NCI-H2029 (cell line): ENCODE data around the gene RABGEF1.
A peak's percentile ranks its signal among the peaks of the same experiment; 100 is the strongest.

Experiments
- DNase-seq: peaks from one replicate; lab custom pipeline; 2025; lab: John Stamatoyannopoulos, UW

The RABGEF1 gene

DNA sequence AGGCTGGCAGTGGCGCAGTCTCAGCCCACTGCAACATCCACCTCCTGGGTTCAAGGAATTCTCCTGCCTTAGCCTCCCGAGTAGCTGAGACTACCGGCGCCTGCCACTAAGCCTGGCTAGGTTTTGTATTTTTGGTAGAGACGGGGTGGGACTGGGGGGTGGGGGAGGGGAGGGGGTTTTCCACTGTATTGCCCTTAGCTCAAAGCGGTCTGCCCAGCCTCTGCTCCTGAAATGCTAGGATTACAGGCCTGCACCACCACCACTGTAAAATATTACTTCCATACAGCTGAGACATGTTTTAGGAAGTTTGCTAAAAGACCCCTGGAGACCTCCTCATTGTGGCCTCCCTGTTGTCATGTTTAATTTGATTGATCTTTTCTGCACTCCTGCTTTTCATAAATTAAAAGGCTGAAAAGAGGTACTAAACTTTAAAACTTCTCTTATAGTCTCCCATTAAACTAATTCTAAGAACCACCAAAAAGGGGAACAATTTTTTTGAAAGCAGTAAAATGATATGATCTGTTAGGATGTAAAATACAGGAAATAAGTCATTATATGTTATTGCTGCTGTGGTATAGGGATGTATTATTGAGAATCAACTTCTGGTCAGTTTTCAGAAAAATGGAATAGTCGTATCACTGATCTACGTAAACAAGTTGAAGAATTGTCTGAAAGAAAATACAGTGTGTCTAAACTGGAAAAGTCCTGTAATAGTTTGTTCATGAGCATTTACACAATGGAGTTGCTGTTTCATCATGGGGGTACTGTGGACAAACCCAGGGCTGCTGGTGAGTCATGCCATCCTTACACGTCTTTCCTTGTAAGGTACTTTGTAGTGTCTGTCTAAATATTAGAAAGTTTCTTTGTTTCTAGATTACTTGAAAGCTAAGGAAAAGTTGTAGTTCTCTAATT lies 107.6 kb downstream of the RABGEF1 start:
- no peak for DNase-seq

DNA sequence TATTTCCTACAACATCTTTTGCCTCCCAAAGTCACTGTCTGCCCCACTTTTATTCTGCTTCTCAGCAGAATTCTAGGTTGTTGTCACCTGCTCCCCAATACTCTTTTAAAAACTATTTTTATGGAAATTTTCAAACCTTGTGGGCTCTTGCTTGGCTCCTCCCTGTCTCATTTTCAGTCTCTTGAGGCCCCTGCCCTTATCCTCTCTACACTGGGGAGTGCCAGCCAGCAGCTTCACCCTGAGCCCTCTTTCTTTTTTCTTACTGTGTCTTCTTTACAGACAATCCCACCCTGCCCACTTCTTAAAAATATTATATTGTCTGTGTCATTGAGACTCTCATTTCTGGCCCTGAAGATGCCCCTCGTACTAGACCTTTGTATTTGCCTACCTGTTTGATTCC lies 118.8 kb downstream of the RABGEF1 start:
- DNase-seq = no peak

DNA sequence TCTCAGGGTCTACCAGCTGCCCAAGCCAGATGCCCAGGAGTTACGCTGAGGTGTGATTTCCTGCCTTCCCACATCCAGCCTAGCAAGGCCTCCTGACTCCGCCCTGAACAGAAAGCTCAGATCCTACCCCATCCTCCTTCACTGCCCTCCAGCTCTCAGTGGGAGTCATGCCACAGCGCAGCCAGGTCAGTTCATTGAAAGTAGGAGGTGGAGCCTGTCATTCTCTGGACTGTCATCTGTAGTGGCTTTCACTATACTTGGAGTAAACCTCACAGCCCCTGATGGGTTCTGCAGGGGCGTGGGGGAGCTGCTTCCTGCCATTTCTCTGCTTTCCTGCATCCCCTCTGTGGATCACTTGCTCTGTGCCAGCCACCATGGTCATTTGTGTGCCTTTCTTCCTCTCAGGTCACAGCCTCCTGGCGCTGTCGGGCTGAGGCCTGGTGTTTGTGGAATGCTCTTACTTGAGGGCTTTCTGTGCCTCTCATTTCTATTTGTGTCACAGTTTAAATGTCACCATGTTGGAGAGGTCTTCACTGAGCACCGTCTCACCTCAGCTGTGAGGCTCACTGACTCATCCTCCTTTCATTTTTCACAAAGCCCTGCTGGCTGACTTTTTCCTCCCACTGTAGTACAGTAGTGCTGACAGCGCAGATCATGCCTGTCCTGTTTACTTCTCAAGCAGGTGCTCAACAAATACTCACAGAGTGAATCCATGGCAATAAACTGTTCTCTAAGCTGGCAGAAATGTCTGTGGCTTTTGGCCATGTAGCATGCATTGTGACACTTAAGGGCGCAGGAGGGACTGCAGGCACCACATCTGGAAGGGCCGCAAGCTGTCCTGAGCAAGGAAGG lies 119.5 kb downstream of the RABGEF1 start:
- DNase-seq = peak; percentile 86

DNA sequence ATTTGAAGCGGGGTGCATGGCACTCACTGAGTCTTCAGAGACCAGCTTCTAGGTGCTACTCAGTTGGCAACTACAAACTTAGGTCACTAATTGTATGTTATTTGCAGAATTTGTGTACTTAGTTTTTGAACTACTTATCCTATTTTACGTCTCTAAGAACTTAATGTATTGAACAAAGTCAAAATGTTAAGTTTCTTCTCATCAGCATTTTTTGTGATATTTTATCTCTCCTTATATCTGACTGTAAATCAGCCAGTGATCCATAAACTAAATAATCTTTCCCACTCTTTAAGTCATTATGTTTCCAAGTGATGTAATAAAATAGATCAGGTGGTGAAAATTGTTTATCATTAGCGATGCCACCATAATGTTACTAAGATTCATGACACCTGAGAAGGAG lies 120.2 kb downstream of the RABGEF1 start:
- no peak for DNase-seq
